HCT116 (cell line): ENCODE results near the gene CASP8.

Source experiments
- CTCF ChIP-seq, 3 experiments: fragments of 200-600 bp in 1 of 3; sonication (generic) in 1 of 3; IDR thresholded peaks in 2 of 3; conservative IDR thresholded peaks in 1 of 3; 2 replicates each; pipeline ENCODE4 v1.5.1; 2012 to 2017; ENCODE audit warnings: low read depth in 2 of 3, low read length in 2 of 3, antibody characterized with exemption in 1 of 3, borderline replicate concordance in 1 of 3, control low read depth in 1 of 3, mild to moderate bottlenecking in 1 of 3, mixed read lengths in 1 of 3, mixed run types in 1 of 3, moderate library complexity in 1 of 3; ENCODE audit not compliant: insufficient read depth in 1 of 3
- EGR1 ChIP-seq: IDR thresholded peaks from 2 replicates; pipeline ENCODE4 v1.6.1; 2012; ENCODE audit warnings: low read depth
- EZH2 ChIP-seq: fragments of 200-600 bp; sonication (generic); IDR thresholded peaks from 2 replicates; pipeline ENCODE4 v1.6.1; 2017; ENCODE audit warnings: antibody characterized with exemption, mixed run types
- JUND ChIP-seq: IDR thresholded peaks from 2 replicates; pipeline ENCODE4 v1.6.1; 2012
- POLR2A ChIP-seq: IDR thresholded peaks from 2 replicates; pipeline ENCODE4 v1.7.0; 2011; ENCODE audit warnings: borderline replicate concordance; ENCODE audit not compliant: insufficient read depth, insufficient read length; ENCODE audit errors: extremely low read depth
- POLR2AphosphoS5 ChIP-seq: IDR thresholded peaks from 2 replicates; pipeline ENCODE4 v1.6.1; 2011; ENCODE audit warnings: mild to moderate bottlenecking, low read depth, low read length, moderate library complexity
- REST ChIP-seq: IDR thresholded peaks from 2 replicates; pipeline ENCODE4 v1.6.1; 2012; ENCODE audit warnings: low read depth
- TCF7L2 ChIP-seq: IDR thresholded peaks from 2 replicates; pipeline ENCODE4 v1.7.0; 2011; ENCODE audit warnings: borderline replicate concordance, inconsistent platforms; ENCODE audit not compliant: insufficient read depth, insufficient read length; ENCODE audit errors: extremely low read depth
- YY1 ChIP-seq: IDR thresholded peaks from 2 replicates; pipeline ENCODE4 v1.6.1; 2011; ENCODE audit warnings: low read length, low read depth, moderate library complexity, mild to moderate bottlenecking; ENCODE audit not compliant: insufficient replicate concordance; ENCODE audit errors: extremely low read depth
- ZFX ChIP-seq: fragments of 450-650 bp; IDR thresholded peaks from 2 replicates; pipeline ENCODE4 v1.6.1; 2017

- no peak for TF ChIP-seq TCF7L2
- no peak for TF ChIP-seq EGR1
- TF ChIP-seq CTCF (IDR thresholded peaks at IDR 0.05 in 2 of 3, conservative IDR thresholded peaks at IDR 0.05 in 1 of 3; ENCODE audit: borderline replicate concordance in 1 of 3, insufficient read depth in 1 of 3, low read depth in 2 of 3, low read length in 2 of 3) = no peak
- no peak for TF ChIP-seq REST
- TF ChIP-seq POLR2A = no peak
- no peak for TF ChIP-seq JUND
- no peak for TF ChIP-seq POLR2AphosphoS5
- no peak for TF ChIP-seq YY1
- TF ChIP-seq EZH2 = no peak
- TF ChIP-seq ZFX = no peak
Measured at GRCh38 chr2:201322772-201323171, 62.4 kb downstream of the CASP8 start.
